GM13976 (cell line): ENCODE data around the gene CPA5.

Source experiments
- DNase-seq: peaks from one replicate; pipeline ENCODE4 v3.0.0; 2012; ENCODE audit warnings: low spot score
- CTCF ChIP-seq: IDR thresholded peaks from 2 replicates; pipeline ENCODE4 v1.5.1; 2012; ENCODE audit warnings: borderline replicate concordance, mild to moderate bottlenecking; ENCODE audit not compliant: insufficient read depth; ENCODE audit errors: extremely low read depth, missing control alignments, control extremely low read depth
- in situ Hi-C: fragments of 300-500 bp; cut with MboI; formaldehyde crosslinking; loops from one replicate; pipeline ENCODE4 v1.12.0; 2022; ENCODE audit warnings: low sequenced_read_pairs, mixed read lengths, inconsistent platforms; ENCODE audit not compliant: unreplicated experiment

The CPA5 gene

GRCh38 chr7:130383187-130383980 is 38.8 kb downstream of the CPA5 start:
- DNase-seq: no peak
- in situ Hi-C loops: no loop called here
- TF ChIP-seq CTCF: no peak

- no peak for TF ChIP-seq CTCF
- in situ Hi-C loops: no loop called here
- DNase-seq: no peak
Measured at GRCh38 chr7:130384371-130384801, 39.8 kb downstream of the CPA5 start.

DNA sequence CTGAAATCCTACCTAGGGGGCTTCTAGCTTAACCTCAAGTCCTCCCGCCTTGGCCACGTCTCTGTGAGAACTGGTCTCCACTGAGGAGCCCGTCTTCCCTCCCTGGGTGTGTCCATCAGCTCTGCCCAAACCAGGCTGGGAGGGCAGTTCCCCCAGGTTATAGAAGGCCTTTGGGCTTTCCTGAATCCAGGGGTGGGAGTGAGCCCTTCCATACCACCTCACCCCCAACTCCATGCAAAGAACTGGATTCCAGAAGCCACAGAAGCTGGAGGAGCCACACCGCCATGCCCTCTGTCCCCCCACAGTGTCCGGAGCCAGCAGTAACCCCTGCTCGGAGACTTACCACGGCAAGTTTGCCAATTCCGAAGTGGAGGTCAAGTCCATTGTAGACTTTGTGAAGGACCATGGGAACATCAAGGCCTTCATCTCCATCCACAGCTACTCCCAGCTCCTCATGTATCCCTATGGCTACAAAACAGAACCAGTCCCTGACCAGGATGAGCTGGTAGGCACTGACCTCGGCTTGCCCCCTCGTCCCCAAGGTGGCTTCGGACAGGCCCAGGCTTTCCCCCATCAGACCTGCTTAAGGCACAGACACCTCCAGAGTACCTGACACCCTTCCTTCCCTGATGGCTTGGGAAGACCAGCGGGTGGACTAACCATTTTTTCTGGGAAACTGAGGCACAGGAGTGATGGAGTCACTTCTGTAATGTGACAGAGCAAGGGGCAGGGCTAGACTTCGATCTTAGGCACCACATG is 40.4 kb downstream of the CPA5 start:
- TF ChIP-seq CTCF: no peak
- in situ Hi-C loops: no loop called here
- no peak for DNase-seq

- DNase-seq: no peak
- in situ Hi-C loops: no loop called here
- TF ChIP-seq CTCF: no peak
Measured at GRCh38 chr7:130385600-130386066, 41.0 kb downstream of the CPA5 start.

DNA sequence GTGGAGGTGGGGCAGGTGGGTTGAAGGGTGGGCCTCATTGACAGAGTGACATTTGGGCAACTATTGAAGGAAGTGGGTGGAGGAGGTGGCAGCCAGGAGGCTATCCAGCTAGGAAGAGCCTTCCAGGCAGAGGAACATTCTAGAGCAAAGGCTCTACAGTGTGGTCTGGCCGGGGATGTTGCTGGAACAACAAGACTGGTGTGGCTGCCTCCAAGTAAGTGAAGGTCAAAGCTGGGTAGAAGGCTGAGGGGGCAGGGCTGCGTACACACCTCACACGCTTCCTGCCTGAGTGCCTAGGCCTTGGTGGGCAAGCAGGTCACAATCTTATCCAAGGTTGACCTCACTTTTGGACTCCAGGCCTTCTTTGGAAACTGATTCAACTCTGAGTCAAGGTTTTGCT is 42.3 kb downstream of the CPA5 start:
- in situ Hi-C loops: no loop called here
- no peak for DNase-seq
- TF ChIP-seq CTCF: no peak

GRCh38 chr7:130387306-130387627 is 42.7 kb downstream of the CPA5 start:
- in situ Hi-C loops: no loop called here
- TF ChIP-seq CTCF: no peak
- DNase-seq: no peak
